VCaP (cell line): ENCODE results near the gene KCNV2.

Experiments used
- H3K27ac ChIP-seq: fragments of 450-650 bp; 2 replicates; pipeline ENCODE4 v1.5.1; 2017
- TF ChIP-seq, protein P1 (sequence below): fragments of 450-650 bp; conservative IDR thresholded peaks from 2 replicates; pipeline ENCODE4 v1.5.1; 2017; ENCODE audit warnings: mild to moderate bottlenecking, moderate library complexity

Gene KCNV2

GRCh38 chr9:2729003-2729402, 11.7 kb downstream of the KCNV2 start:
- TF ChIP-seq, protein P1, sequence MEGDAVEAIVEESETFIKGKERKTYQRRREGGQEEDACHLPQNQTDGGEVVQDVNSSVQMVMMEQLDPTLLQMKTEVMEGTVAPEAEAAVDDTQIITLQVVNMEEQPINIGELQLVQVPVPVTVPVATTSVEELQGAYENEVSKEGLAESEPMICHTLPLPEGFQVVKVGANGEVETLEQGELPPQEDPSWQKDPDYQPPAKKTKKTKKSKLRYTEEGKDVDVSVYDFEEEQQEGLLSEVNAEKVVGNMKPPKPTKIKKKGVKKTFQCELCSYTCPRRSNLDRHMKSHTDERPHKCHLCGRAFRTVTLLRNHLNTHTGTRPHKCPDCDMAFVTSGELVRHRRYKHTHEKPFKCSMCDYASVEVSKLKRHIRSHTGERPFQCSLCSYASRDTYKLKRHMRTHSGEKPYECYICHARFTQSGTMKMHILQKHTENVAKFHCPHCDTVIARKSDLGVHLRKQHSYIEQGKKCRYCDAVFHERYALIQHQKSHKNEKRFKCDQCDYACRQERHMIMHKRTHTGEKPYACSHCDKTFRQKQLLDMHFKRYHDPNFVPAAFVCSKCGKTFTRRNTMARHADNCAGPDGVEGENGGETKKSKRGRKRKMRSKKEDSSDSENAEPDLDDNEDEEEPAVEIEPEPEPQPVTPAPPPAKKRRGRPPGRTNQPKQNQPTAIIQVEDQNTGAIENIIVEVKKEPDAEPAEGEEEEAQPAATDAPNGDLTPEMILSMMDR = no peak
- H3K27ac ChIP-seq = no peak overlapping the region

GRCh38 chr9:2729721-2730120, 12.4 kb downstream of the KCNV2 start:
- TF ChIP-seq, protein P1 = no peak
- no peak overlapping the region for H3K27ac ChIP-seq

DNA sequence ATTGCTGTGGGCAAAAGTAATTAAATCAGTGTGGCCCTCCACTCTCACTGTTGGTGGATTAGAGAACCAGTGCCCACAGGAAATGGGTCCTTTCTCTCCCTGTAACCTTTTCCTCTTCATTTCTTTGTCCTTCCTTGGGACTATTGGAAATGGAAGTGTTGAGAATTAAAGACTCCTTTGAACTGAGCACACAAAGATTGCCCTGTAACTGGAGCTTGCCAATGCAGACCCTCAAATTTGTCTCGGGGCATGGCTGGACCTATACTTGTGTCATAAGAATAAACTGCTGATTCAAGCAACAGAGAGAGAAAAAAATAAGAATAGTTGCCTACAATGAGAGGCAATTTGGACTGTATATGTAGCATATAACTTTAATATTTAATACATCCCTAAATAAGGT, 13.7 kb downstream of the KCNV2 start:
- no peak overlapping the region for H3K27ac ChIP-seq
- TF ChIP-seq, protein P1 = no peak

DNA sequence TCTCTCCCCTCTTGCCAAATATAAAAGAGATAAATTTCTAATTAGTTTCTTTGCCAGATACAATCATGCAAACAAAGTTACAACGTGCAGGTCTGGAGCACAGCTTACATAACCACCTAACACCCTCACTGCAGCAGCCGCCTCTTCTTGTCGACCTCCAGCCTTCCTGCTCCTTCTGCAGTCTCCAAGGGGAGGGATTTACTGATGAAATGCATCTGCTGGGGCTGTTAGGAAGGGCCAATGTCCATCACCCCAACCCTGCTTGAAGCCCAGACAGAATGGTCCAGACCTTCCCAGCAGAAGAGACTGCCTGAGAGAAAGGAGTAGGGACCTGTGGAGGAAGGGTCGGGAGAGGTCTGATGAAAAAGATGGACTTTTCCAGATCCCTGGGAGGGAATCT, 15.2 kb downstream of the KCNV2 start:
- H3K27ac ChIP-seq = no peak overlapping the region
- TF ChIP-seq, protein P1 = no peak

DNA sequence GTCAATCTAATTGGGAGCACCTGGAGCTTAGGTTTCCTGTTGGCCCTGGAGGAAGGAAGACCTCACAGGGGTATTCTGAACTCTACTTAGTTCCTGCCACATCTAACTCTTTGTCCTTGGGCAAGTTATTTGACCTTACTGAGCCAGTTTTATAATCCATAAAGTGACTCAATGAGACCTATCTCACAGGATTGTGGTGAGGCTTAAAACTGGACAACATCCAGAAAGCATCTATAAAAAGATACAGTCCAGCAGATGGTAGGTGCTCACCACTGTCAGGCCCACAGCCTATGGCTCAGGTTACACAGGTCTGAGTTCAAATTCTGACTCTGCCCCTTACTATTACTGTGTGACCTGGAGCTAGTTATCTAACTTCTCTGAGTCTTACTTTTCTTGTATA, 23.3 kb downstream of the KCNV2 start:
- H3K27ac ChIP-seq = no peak overlapping the region
- TF ChIP-seq, protein P1 = no peak

- TF ChIP-seq, protein P1 = no peak
- no peak overlapping the region for H3K27ac ChIP-seq
These were observed 24.3 kb downstream of the KCNV2 start for GRCh38 chr9:2741441-2742158.

DNA sequence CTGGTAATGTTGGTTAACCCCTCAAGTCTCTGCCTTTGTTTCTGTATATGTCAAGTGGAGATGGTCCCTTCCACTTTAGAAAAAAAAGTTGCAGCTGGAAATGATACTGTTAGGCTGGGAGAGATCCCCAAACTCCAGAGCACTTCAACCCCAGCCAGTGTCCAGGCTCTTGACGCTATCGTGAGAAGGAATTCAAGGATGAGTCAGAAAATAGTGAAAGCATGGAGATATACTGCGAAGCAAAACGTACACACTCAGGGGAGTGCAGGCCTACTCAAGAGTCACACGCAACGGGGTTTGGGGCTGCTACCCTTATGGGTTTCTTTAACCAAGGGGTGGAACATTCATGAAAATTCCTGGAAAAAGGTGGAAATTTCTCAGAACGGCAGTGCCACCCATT, 24.9 kb downstream of the KCNV2 start:
- TF ChIP-seq, protein P1 = no peak
- no peak overlapping the region for H3K27ac ChIP-seq
